ENCODE data around the gene DENND5A.

The DENND5A gene

GRCh38 chr11:9138612-9139579 is 126.3 kb downstream of the DENND5A start:
- DNase-seq (ENCODE audit: low read depth in 2 of 2) = peak; percentile 10 to 23

GRCh38 chr11:9138133-9138453 is 127.1 kb downstream of the DENND5A start:
- DNase-seq (ENCODE audit: low read depth in 2 of 2) = no peak

- DNase-seq (ENCODE audit: low read depth in 2 of 2) = peak; percentile 55 to 61
These were observed 127.6 kb downstream of the DENND5A start for GRCh38 chr11:9137293-9138132.

- DNase-seq (ENCODE audit: low read depth in 2 of 2) = no peak
These were observed 128.4 kb downstream of the DENND5A start for GRCh38 chr11:9136741-9137140.

GRCh38 chr11:9133956-9134355 is 131.2 kb downstream of the DENND5A start:
- DNase-seq (ENCODE audit: low read depth in 2 of 2) = no peak

- no peak for DNase-seq (ENCODE audit: low read depth in 2 of 2)
These were observed 132.8 kb downstream of the DENND5A start for GRCh38 chr11:9132203-9132878.

GRCh38 chr11:9130297-9130696 is 134.9 kb downstream of the DENND5A start:
- DNase-seq (ENCODE audit: low read depth in 2 of 2) = no peak

GRCh38 chr11:9126636-9127035 is 138.5 kb downstream of the DENND5A start:
- no peak for DNase-seq (ENCODE audit: low read depth in 2 of 2)

GRCh38 chr11:9125185-9125886 is 139.8 kb downstream of the DENND5A start:
- DNase-seq (ENCODE audit: low read depth in 2 of 2) = no peak

- DNase-seq (ENCODE audit: low read depth in 2 of 2) = no peak
These were observed 141.4 kb downstream of the DENND5A start for GRCh38 chr11:9123595-9124304.

- DNase-seq (ENCODE audit: low read depth in 2 of 2) = no peak
These were observed 143.7 kb downstream of the DENND5A start for GRCh38 chr11:9121469-9121796.

GRCh38 chr11:9120664-9121468 is 144.3 kb downstream of the DENND5A start:
- no peak for DNase-seq (ENCODE audit: low read depth in 2 of 2)

- no peak for DNase-seq (ENCODE audit: low read depth in 2 of 2)
These were observed 146.9 kb downstream of the DENND5A start for GRCh38 chr11:9118277-9118676.

GRCh38 chr11:9112075-9112474 is 153.1 kb downstream of the DENND5A start:
- no peak for DNase-seq (ENCODE audit: low read depth in 2 of 2)

GRCh38 chr11:9109858-9110731 is 155.1 kb downstream of the DENND5A start:
- DNase-seq (ENCODE audit: low read depth in 2 of 2) = no peak

GRCh38 chr11:9104580-9104979 is 160.6 kb downstream of the DENND5A start:
- DNase-seq (ENCODE audit: low read depth in 2 of 2) = no peak

- DNase-seq (ENCODE audit: low read depth in 2 of 2) = no peak
These were observed 161.4 kb downstream of the DENND5A start for GRCh38 chr11:9103542-9104276.

GRCh38 chr11:9099617-9100016 is 165.5 kb downstream of the DENND5A start:
- no peak for DNase-seq (ENCODE audit: low read depth in 2 of 2)
